HG03571 (cell line): Measurements from ENCODE around the gene SEPTIN2.
"Not testable (repeated sequence)": the region's sequence is repeated elsewhere in the genome, so short reads cannot be mapped to it uniquely, and the experiment has no call there.

Source experiments
- ATAC-seq: cut with Tn5 transposase; IDR thresholded peaks from one replicate; pipeline ENCODE4 v1.9.1; 2021; ENCODE audit not compliant: unreplicated experiment

The SEPTIN2 gene

DNA sequence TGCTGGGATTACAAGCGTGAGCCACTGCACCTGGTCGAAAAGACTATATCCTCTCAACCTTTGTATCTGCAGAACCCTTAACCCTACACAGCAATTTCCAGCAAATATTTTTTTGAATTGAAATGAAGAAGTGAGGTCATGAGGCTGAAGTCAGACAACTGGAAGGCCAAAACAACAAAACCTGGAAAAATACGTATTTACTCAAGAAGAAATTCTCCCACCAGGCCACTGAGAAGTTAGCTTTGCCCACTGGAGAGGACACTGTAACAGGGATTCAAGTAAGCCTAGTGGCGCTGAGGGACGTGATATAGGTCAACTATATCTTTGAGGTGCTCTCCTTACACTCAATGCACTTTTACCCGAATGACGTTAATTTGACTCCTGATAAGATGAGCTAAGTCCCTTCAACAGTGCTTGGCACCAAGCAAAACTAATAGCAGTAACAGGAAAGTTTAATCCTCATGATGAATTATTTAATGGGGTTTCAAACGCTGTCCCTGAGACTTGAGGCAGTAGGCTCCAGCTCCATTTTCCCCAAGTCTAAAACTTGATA, 2.1 kb upstream of the SEPTIN2 start:
- no peak for ATAC-seq

DNA sequence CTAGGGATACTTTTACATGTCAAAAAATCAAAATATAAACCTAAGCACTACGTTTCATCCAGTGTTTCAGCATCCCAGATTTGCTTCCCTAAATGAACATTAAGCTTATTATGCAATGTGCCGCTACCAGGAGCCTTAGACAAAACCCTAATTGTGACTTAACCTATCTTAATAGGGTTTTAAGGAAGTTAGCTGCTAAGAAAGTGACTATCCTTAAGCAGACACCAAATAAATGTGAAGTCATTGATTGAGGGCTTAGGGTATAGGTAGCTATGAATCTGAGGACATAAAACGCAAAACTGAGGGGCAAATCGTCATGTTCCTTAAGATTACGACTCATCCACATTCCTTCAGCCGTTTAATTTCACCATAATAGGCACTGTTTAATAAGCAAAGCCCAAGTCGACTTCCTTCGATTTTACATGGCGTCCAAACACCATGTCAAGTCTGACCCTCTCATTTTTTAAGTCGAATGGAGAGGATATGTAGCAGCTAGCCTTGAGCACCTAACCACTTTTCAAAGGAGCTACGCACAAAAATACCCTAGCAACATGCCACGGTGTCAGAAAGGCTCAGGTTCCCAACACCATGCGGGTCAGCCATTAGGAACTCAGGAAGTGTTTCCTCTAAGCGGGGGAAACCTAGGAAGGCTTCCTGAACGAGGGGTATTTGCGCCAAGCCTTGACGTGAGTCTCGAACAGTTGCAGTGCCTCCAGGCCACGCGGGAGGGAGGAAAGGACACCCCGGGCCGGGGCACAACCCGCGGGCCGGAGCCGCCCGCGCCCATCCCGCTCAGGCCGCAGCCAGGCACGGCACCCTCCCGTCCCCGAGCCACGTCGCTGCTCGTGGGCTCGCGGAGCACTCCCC, 1.3 kb upstream of the SEPTIN2 start:
- ATAC-seq: no peak

DNA sequence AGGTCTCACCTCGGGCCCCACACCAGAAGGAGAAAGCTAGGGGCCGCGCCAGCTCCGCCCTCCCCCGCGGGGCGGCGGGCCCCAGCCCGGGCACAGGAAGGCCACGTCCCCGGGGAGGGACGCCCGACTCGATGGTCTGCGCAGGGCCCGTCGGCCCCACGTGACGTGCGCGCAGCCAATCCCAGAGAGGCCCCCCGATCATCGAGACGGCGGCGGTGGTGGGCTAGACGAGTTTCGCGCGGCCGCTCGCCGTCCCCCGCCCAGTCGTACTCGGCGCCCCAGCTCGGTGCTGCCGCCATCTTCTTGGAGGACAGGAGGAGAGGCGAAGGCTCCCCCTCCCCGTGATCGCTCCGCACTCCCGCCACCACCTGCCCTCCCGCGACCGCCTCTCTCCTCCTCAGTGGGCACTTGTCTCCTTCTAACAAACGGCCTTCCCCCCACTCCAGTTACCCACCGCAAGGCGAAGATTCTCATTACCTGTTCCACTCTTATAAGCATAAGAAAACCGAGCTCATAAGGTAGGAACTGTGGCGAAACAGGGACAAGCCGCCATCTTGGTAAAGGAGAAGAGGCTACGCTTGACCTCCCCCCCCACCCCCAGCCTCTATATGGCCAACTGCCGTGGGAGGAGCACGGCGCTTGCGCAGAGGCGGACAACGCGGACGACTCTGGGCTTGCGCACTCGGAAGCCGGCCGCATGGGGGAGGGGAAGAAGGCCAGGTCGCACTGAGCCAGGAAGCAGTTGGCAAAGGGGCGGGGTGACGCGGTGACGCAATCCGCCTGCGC, 439 bp upstream of the SEPTIN2 start, which contains the start of gene HDLBP:
TSS of gene HDLBP (minus strand) at position 580 of the 786 bp plus-strand sequence. CDS start 48,803 bp downstream, outside the sequence.
- ATAC-seq: peak; percentile 49

DNA sequence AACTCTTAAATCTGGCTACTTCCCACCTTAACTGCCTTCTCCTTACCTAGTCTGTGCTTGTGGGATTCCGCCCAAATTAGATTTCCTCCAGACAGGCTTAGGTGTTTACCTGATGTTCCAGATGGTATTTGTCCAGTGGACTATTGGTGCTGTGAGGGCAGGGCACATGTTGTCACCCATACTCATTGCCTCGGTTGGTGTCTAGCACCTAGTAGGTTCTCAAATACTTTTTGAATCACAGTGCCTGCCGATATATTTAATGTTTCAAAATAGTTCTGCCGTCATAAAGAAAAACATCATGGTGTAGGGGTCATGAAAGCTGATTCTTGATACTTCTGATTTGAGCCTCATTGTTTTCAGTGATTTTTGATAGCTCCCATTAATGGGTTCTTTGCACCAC, 1.1 kb downstream of the SEPTIN2 start:
- ATAC-seq: no peak

DNA sequence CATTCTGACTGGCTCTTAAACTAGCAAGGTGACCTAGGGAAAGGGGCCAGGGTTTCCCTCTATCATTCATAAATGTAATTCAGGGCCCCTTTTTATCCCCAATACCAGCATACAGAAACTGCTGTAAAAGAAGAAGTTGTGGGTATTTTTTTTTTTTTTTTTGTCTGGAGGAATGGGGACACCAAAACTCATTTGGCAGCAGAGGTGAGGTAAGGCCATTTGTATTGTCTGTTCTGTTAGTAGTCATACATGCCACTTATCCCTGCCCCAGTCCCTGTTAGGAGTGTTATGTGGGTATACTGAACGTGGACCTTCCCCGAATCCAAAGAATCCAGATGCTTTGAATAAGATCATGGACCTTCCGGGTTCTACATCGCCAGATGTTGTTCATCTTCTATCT, 1.7 kb downstream of the SEPTIN2 start:
- ATAC-seq: no peak

DNA sequence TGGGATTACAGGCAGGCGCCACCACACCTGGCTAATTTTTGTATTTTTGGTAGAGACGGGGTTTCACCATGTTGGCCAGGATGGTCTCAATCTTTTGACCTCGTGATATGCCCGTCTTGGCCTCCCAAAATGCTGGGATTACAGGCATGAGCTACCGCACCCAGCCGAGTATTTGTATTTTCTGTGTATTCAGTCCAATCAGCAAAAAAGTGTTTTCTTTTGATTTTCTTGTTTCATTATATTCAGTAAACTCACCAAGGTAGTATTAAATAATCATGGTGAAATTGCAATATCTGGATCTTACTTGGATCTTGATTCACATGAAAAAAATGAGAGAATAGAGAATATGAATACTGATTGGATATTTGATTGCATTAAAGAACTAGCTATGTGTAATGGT, 3.1 kb downstream of the SEPTIN2 start:
- ATAC-seq: not testable (repeated sequence)

DNA sequence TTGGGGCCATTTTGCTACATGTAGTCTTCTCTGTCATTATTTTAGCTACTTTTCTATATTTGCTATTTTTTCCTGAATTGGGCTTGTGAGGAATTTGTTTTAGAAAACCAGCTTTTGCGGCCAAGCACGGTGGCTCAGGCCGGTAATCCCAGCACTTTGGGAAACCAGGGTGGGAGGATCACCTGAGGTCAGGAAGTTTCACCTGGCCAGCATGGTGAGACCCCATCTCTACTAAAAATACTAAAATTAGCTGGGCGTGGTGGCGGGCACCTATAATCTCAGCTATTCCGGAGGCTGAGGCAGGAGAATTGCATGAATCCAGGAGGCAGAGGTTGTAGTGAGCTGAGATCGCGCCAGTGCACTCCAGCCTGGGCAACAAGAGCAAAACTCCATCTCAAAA, 4.7 kb downstream of the SEPTIN2 start:
- no peak for ATAC-seq

DNA sequence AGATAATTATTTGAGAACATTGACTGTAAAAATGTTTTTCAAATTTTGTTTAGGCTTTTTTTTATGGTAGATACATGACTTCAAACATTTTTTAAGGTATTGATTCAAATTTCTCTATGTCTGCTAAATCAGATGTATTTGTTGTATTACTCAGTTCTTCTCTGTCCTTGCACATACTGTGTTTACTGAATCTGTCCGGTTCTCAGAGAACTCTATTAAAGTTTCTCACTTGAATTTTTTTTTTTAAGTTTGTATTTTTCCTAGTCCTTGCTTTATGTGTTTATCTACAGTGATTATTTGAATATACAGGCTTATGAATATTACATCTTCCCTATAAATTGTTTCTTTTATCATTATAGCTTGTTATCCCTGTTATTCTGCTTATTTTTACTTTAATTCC, 5.3 kb downstream of the SEPTIN2 start:
- no peak for ATAC-seq

DNA sequence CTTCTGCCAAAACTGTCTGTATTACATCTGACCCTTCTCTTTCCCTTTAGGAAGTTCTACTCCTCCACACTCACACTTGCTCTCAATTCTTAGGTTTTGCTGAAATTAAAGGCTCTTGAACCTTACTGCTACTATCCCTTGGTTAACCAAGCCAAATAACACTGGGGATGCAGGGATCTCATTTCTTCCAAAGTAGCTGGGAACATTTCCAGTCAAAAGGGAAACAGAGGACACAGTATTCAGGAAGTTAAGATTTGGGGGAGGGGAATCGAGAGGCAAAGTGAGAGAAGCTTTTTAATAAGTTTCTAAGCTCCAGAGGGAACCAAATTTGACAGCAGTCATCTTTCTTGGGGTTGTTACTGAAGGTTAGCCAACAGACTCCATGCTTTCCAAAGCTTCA, 6.2 kb downstream of the SEPTIN2 start:
- no peak for ATAC-seq

DNA sequence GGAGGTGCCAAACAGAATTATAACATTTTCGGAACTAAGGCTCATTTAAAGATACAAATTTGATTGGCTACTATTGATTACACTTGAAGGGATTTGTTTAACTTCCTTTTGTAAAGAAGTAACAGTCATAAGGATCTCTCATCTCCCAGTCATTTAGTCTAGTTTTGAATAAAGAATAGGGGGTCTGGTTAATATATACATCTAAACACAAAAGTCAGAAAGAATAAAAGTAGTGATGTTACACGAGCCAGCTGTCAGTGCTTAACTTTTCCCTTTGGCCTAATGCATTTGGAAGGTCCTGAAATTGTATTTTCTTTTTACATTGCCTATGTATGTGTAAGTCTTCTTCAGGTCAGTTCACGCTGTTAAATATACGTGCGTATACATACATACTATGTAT, 8.1 kb downstream of the SEPTIN2 start:
- no peak for ATAC-seq

DNA sequence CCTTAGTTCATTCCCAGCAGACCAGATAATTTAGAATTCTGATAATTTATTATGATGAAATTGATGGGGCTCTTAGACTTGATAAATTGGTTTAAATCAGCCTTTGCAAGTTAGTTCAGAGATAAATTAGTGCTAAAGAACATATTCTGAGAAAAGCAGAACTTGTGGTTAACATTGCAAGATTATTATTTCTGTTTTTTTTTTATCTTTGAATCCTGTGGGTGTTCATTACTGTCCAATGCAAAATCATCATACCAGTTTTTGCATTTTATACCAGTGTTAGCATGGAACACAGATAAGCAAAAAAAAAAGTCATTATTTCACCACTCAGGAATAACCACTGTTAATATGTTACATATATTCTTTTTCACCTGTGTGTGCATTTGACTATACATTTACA, 9.1 kb downstream of the SEPTIN2 start:
- ATAC-seq: no peak

DNA sequence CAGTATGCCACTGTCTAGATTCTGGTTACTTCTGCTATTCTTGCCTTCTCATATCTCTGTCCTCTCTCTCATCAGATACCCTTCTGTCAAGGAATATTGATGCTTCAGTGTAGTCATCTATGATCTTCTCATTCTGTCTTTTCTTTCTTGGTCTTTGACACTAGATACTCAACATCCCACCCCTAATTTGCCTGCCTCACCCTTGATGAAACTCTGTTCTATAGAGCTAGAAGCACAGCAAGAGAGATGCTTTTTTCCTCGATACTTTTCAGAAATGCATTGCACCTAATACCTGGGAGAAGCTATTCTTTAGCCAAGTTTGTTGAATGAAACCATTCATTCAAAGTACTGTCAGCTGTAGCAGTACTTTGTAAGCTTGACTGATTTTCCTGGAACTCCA, 9.5 kb downstream of the SEPTIN2 start:
- no peak for ATAC-seq

DNA sequence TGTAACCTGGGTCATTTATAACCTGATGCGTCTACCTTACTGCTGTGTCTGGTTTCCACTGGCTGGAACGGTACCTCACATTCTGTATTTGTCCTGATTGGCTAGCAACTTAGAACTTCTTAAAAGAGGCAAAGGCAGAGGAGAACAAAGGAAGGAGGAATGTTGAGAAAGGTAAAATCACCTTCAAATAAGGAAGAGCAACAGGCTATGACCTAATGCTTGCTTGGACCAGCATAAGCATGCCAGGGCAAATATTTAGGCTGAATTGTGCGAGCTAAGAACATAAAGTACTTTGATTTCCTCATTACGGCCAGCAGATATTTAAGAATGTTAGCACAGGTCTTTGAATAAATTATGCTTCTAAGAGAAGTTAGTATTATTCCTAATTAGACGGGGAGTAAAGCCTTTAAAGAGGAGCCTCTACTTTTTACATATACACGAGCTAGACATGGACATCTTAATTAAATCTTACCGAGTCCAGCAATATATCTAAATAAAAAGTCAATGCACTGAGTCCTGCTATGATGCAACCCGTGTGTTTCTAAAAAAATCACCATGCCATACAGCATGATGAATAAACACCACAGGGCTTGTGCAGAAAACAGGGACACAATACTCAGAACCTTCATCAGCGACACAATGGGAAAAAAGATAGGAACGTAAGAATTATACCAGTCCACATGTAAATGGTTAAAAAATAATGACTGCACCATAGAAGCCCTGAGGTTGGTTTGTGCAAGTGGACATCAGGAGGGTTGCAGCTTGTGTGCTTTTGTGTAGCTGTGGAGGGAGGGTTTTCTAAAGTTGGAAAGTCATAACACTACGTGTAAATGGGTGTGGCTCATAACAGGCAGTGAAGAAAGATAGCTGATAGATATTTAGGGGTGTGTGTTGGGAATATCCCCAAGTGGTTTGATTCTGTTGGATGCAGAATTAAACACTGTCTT, 14.2 kb downstream of the SEPTIN2 start:
- ATAC-seq: no peak

DNA sequence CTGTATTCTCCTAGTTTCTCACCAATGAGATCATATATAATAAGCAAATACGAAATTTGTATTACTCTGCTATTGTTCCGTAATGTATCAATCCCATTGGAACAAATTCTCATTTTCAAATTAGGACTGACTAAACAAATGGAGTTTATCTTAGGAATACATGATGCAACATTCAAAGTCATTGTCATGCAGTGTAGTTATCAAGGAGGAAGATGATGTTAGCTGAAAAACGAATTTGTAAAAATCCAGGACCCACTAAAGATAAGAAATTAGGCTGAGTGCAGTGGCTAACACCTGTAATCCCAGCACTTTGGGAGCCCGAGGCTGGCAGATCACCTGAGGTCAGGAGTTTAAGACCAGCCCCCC, 14.9 kb downstream of the SEPTIN2 start:
- no peak for ATAC-seq

DNA sequence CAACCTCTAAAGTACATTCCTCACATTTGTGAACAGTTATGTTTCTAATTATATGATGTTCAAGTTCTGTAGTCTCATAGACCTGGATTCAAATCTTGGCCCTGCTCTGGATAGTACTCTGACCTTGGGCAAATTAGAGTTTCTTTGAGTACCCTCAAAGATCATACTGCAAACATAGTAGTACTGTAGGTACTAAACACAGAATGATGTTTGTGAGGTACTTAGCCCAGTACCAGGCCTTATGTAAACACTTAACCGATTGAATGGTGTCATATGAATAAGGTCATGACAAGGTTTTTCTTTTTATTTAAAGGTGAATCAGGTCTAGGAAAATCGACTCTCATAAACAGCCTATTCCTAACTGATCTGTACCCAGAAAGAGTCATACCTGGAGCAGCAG, 19.1 kb downstream of the SEPTIN2 start:
- no peak for ATAC-seq

DNA sequence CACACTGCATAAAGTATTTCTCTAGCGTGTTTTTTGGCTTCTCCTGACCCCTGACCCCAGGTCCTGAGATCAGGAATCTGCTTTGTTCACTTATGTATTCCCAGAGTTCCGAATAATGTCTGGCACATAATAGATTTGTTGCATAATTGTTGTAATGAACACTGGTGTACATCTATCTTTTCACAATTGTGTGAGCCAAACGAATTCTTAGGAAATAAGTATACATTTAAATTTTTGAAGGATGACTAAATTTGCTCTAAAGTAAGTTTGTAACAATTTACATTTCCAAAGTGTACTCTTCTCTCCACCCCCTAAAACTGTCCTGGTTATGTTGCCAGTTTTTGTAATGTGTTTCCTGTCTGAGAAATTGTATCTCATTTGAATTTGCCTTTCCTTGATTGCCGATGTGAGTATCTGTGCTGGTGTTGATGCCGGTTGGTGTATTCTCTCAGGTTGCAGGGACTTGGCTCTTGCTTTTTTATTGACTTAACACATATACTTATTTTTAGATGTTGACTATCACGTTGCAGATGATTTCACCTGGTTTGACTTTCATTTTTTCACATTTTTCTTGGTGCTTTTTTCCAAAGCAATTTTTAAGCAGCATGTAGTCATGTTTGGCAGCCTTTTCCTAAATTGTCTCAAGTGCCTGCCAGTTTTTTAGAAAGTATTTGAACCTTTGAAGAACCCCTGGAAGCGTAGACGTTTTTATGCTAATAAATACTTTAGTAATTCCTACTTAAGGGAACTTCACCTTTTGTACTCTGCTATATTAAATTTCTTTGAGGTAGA, 24.3 kb downstream of the SEPTIN2 start:
- no peak for ATAC-seq

DNA sequence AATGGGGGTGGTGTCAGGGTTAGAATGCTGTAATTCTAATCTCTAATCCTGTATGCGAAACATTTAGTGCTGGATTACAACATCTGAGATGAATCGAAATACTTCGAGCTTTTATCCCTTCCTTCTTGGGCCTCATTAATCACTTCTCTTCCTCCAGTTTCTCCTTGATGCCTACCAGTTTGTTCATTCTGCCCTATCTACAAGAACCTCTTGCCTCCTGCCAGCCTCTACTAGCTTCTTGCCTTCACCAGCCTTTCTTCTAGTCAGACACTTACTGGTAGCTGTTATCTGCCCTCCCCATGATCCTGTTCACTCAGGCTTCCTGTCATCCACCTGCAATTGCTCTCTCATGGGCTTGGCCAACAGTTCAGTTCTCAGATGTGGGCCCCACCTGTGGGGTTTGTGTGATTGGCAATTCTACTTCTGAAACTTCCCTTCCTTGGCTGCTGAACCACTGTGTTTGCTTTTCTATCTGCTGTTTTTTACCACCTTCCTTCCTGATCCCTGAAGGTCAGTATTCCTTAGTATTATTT, 25.0 kb downstream of the SEPTIN2 start:
- ATAC-seq: no peak

DNA sequence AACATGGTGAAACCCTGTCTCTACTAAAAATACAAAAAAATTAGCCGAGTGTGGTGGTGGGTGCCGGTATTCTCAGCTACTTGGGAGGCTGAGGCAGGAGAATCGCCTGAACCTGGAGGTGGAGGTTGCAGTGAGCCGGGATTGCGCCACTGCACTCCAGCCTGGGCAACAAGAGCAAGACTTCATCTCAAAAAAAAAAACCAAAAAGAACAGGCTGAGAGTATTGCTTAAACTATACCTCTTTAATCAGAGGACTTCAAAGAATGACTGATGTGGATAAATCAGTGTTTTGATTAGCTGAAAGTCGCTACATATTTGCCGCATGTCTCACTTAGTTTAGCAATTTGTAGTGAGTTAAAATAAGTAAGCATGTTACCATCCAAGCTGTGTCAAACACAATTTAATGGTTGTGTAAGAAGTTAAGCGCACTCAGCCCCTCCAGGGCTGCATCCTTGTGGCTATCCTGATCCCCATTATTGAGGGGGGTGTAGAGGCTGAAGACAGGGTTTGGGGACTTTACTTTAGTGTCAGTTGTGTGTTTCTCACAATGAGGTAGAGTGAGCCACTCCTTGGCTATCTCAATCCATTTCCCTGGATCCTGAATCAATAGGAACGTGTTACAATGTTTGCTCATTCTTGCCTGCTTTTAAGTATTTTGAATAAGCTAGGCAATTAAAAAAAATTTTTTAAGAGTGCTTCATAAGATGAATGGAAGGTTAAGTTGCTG, 29.4 kb downstream of the SEPTIN2 start:
- no peak for ATAC-seq

DNA sequence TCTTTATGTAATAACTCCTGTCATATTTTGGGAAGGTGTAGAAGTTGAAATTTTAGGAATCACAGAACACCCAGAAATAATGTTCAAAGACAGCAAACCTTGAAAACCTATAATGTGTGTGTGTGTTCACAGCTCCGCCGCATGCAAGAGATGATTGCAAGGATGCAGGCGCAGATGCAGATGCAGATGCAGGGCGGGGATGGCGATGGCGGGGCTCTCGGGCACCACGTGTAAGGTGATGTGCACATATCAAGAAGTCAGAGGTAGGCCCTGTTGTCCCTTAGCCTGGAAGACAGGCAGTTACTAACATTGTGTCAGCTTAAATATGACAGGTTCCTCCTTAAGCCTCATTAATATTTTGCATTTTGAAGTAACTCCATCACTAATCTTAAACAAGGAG, 34.2 kb downstream of the SEPTIN2 start:
- no peak for ATAC-seq
